Caco-2 (cell line): Measurements from ENCODE around the gene RFX3. TPM values are rescaled to one million over a fixed set of nuclear protein-coding genes. Genes with fewer than 3 reads are reported as not detected.

Experiments
- BruUV-seq: library from RNA; stranded (reverse); fragments of 400-500 nt; replicated peaks from 2 replicates; lab custom pipeline; 2021; lab: Mats Ljungman, UMichigan
- CTCF ChIA-PET: fragments of 300-600 bp; sonication (Branson Sonifier 250); formaldehyde crosslinking; loops from one replicate; lab custom pipeline; 2022; ENCODE audit warnings: antibody characterized with exemption; lab: Charles Lee
- POLR2A ChIA-PET: fragments of 300-600 bp; sonication (Branson Sonifier 250); formaldehyde crosslinking; loops from one replicate; lab custom pipeline; 2022; ENCODE audit warnings: antibody characterized with exemption; lab: Charles Lee
- DNase-seq, 2 experiments: peaks; one replicate each; pipeline versions ENCODE4 v3.0.0 to v3.0.0-alpha.2; 2020 to 2022
- H3K27me3 ChIP-seq: replicated peaks from 2 replicates; pipeline ENCODE4 v1.6.0; 2011; ENCODE audit warnings: low read length; ENCODE audit not compliant: control insufficient read depth, insufficient read depth
- H3K36me3 ChIP-seq: 2 replicates; pipeline ENCODE4 v1.5.1; 2011; ENCODE audit warnings: low read length; ENCODE audit not compliant: control insufficient read depth, insufficient read depth
- H3K4me1 ChIP-seq: fragments of 250-450 bp; sonication (Bioruptor Pico); 2 replicates; pipeline ENCODE4 v1.5.1; 2020; ENCODE audit warnings: mild to moderate bottlenecking
- H3K4me3 ChIP-seq: 2 replicates; pipeline ENCODE4 v1.5.1; 2011; ENCODE audit warnings: low read depth, mild to moderate bottlenecking, control low read depth, low read length
- H3K9me3 ChIP-seq: fragments of 250-450 bp; sonication (Bioruptor Pico); 2 replicates; pipeline ENCODE4 v1.5.1; 2020; ENCODE audit warnings: mild to moderate bottlenecking, moderate library complexity
- H3K27ac Mint-ChIP-seq: one replicate; pipeline ENCODE4 v1.8.0; 2022; ENCODE audit warnings: mixed read lengths; ENCODE audit not compliant: unreplicated experiment
- H3K27me3 Mint-ChIP-seq: one replicate; pipeline ENCODE4 v1.8.0; 2022; ENCODE audit warnings: mixed read lengths; ENCODE audit not compliant: insufficient read depth, unreplicated experiment
- H3K36me3 Mint-ChIP-seq: one replicate; pipeline ENCODE4 v1.8.0; 2022; ENCODE audit warnings: mild to moderate bottlenecking, mixed read lengths; ENCODE audit not compliant: insufficient read depth, unreplicated experiment
- H3K4me1 Mint-ChIP-seq: one replicate; pipeline ENCODE4 v1.8.0; 2022; ENCODE audit warnings: low read depth, mixed read lengths; ENCODE audit not compliant: unreplicated experiment
- H3K4me3 Mint-ChIP-seq: one replicate; pipeline ENCODE4 v1.8.0; 2022; ENCODE audit warnings: mild to moderate bottlenecking, moderate library complexity, mixed read lengths; ENCODE audit not compliant: unreplicated experiment
- H3K9me3 Mint-ChIP-seq: one replicate; pipeline ENCODE4 v1.8.0; 2022; ENCODE audit warnings: mixed read lengths; ENCODE audit not compliant: unreplicated experiment
- intact Hi-C: fragments of 100-400 bp; cut with micrococcal nuclease; formaldehyde crosslinking; loops from one replicate; pipeline ENCODE4 v1.10.0; 2022; ENCODE audit not compliant: unreplicated experiment
- total RNA-seq: library from RNA; stranded (reverse); gene quantifications from 2 replicates; pipeline ENCODE4 v1.2.3, GENCODE V29; 2022
- TF ChIP-seq, protein P1 (sequence below), 2 experiments: fragments of 200-600 bp in 1 of 2; IDR thresholded peaks; 1 replicate in 1 of 2; 2 replicates in 1 of 2; pipeline versions ENCODE4 v1.5.1 to v1.8.0; 2011 to 2022; ENCODE audit warnings: antibody characterized with exemption in 1 of 2, control low read depth in 1 of 2, inconsistent platforms in 1 of 2, low read depth in 1 of 2, low read length in 1 of 2, mild to moderate bottlenecking in 1 of 2, moderate library complexity in 1 of 2; ENCODE audit not compliant: insufficient read depth in 1 of 2, severe bottlenecking in 1 of 2, unreplicated experiment in 1 of 2

Gene RFX3
- total RNA-seq, 1 experiment from 2014 or later: 4.2 TPM

DNA sequence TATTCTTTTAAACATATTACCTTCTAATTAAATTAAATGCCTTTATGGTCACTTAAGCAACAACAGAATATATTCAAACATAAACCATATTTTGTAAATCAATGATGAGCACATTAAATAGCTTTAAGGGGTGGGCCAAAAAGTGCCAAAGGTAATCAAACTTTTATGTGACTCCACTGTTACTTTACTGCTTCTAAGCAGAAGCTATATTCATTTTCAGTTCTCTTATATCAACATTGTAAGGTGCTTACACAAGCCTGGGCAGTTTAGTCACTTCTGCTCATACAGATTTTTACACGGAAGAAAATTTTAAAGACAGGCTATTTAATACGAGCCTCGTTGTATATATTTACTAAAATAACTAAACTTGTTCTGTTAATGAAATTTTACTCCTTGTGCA, 29.9 kb downstream of the RFX3 start:
- H3K27ac Mint-ChIP-seq: no peak overlapping the region
- intact Hi-C loops: no loop called here
- no TSS peak for BruUV-seq

DNA sequence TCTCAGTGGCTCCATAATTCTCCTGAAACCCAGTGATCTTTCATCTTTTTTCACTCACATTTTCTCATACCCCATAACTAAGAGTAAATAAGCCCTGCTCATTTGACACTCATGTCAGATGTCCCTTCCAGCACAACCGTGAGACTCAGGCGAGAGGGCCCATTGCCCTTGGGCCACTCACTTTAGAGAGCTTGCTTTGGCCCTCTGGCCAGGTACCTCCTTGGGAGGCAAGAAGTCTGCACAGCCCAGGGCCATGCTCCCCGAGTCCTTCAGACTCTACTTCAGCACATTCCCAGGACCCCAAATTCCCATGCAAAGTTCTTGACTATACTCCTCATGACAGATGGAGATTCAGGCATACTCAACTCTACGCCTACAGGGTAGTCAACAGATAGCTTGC, 33.6 kb downstream of the RFX3 start:
- no TSS peak for BruUV-seq
- no peak overlapping the region for H3K27ac Mint-ChIP-seq
- POLR2A ChIA-PET: no interaction called here

More for the DNA sequence above, 29.9 kb downstream of the RFX3 start:
- TF ChIP-seq, protein P1, sequence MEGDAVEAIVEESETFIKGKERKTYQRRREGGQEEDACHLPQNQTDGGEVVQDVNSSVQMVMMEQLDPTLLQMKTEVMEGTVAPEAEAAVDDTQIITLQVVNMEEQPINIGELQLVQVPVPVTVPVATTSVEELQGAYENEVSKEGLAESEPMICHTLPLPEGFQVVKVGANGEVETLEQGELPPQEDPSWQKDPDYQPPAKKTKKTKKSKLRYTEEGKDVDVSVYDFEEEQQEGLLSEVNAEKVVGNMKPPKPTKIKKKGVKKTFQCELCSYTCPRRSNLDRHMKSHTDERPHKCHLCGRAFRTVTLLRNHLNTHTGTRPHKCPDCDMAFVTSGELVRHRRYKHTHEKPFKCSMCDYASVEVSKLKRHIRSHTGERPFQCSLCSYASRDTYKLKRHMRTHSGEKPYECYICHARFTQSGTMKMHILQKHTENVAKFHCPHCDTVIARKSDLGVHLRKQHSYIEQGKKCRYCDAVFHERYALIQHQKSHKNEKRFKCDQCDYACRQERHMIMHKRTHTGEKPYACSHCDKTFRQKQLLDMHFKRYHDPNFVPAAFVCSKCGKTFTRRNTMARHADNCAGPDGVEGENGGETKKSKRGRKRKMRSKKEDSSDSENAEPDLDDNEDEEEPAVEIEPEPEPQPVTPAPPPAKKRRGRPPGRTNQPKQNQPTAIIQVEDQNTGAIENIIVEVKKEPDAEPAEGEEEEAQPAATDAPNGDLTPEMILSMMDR (IDR thresholded peaks at IDR 0.05; ENCODE audit: insufficient read depth in 1 of 2, low read depth in 1 of 2, low read length in 1 of 2, severe bottlenecking in 1 of 2, unreplicated experiment in 1 of 2): no peak
- no peak for DNase-seq
- H3K9me3 ChIP-seq: no peaks in the 10 kb centered on the region
- H3K4me1 Mint-ChIP-seq: peaks cover 6% of the 10 kb centered on the region
- H3K4me3 ChIP-seq: no peak overlapping the region
- H3K4me3 Mint-ChIP-seq: no peak overlapping the region
- H3K36me3 ChIP-seq: no peaks in the 10 kb centered on the region
- ChIA-PET POLR2A (no interaction called here), CTCF (no interaction called here)
- H3K27me3 ChIP-seq: no peaks in the 10 kb centered on the region
- H3K9me3 Mint-ChIP-seq: peaks cover 10% of the 10 kb centered on the region
- no peaks in the 10 kb centered on the region for H3K36me3 Mint-ChIP-seq
- no peaks in the 10 kb centered on the region for H3K27me3 Mint-ChIP-seq
- H3K4me1 ChIP-seq: no peaks in the 10 kb centered on the region

DNA sequence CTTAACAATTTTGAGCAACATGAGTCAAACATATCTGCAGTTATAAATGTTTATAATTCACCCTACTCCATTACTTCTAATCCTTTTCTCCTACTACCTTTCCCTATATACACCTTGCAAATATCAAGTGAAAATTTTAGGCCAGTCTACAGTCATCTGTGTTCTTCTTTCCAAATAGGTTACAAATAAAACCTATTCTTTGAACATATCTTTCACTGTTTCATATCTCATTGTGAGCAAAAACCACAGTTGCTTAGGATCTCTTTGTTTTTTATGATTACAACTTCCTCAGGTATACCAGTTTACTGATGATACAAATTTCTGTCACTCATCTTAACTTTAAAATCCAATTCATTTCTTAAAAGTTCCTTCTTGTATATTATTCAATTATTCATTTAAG, 34.4 kb downstream of the RFX3 start:
- BruUV-seq: no TSS peak
- no peak for DNase-seq
- Histone ChIP-seq H3K36me3 (no peaks in the 10 kb centered on the region), H3K9me3 (no peaks in the 10 kb centered on the region), H3K4me3 (no peak overlapping the region), H3K4me1 (no peaks in the 10 kb centered on the region), H3K27me3 (no peaks in the 10 kb centered on the region)
- Mint-ChIP-seq H3K9me3 (peaks cover 10% of the 10 kb centered on the region), H3K4me3 (no peak overlapping the region), H3K36me3 (peaks cover 2% of the 10 kb centered on the region), H3K27ac (no peak overlapping the region), H3K27me3 (no peaks in the 10 kb centered on the region), H3K4me1 (peaks cover 6% of the 10 kb centered on the region)
- ChIA-PET CTCF (no interaction called here), POLR2A (no interaction called here)
- intact Hi-C loops: no loop called here
- TF ChIP-seq, protein P1 (IDR thresholded peaks at IDR 0.05; ENCODE audit: insufficient read depth in 1 of 2, low read depth in 1 of 2, low read length in 1 of 2, severe bottlenecking in 1 of 2, unreplicated experiment in 1 of 2): no peak

More for the DNA sequence above, 33.6 kb downstream of the RFX3 start:
- no peak overlapping the region for H3K4me3 Mint-ChIP-seq
- CTCF ChIA-PET: no interaction called here
- no peaks in the 10 kb centered on the region for H3K27me3 Mint-ChIP-seq
- no peaks in the 10 kb centered on the region for H3K36me3 ChIP-seq
- intact Hi-C loops: no loop called here
- H3K9me3 Mint-ChIP-seq: peaks cover 10% of the 10 kb centered on the region
- H3K9me3 ChIP-seq: no peaks in the 10 kb centered on the region
- TF ChIP-seq, protein P1 (IDR thresholded peaks at IDR 0.05; ENCODE audit: insufficient read depth in 1 of 2, low read depth in 1 of 2, low read length in 1 of 2, severe bottlenecking in 1 of 2, unreplicated experiment in 1 of 2): no peak
- no peaks in the 10 kb centered on the region for H3K36me3 Mint-ChIP-seq
- no peak overlapping the region for H3K4me3 ChIP-seq
- peaks cover 6% of the 10 kb centered on the region for H3K4me1 Mint-ChIP-seq
- DNase-seq: no peak
- no peaks in the 10 kb centered on the region for H3K27me3 ChIP-seq
- no peaks in the 10 kb centered on the region for H3K4me1 ChIP-seq
